Chondrocyte (in vitro differentiated cells): ENCODE measurements around the gene ADCY10. TPM values are rescaled to one million over a fixed set of nuclear protein-coding genes. Genes with fewer than 3 reads are reported as not detected.

Source experiments
- DNase-seq: peaks from one replicate; pipeline ENCODE4 v3.0.0; 2021; ENCODE audit warnings: mixed read lengths, low spot score
- H3K27ac Mint-ChIP-seq: one replicate; pipeline ENCODE4 v1.8.0; 2021; ENCODE audit warnings: mild to moderate bottlenecking, moderate library complexity, mixed read lengths; ENCODE audit not compliant: unreplicated experiment
- H3K27me3 Mint-ChIP-seq: 2 replicates; pipeline ENCODE4 v1.8.0; 2021; ENCODE audit warnings: low read depth, mixed read lengths
- H3K36me3 Mint-ChIP-seq: 2 replicates; pipeline ENCODE4 v1.8.0; 2021; ENCODE audit warnings: low read depth, mixed read lengths
- H3K4me1 Mint-ChIP-seq: 2 replicates; pipeline ENCODE4 v1.8.0; 2021; ENCODE audit warnings: low read depth, mild to moderate bottlenecking, mixed read lengths
- H3K4me3 Mint-ChIP-seq: one replicate; pipeline ENCODE4 v1.8.0; 2021; ENCODE audit warnings: mild to moderate bottlenecking, moderate library complexity, mixed read lengths; ENCODE audit not compliant: unreplicated experiment
- H3K9me3 Mint-ChIP-seq: 2 replicates; pipeline ENCODE4 v1.8.0; 2021; ENCODE audit warnings: low read depth, mixed read lengths
- total RNA-seq: library from RNA; stranded (reverse); gene quantifications from 3 replicates; pipeline ENCODE4 v1.2.1, GENCODE V29; 2021
- TF ChIP-seq, protein P1 (sequence below): fragments of 200-600 bp; sonication (generic); IDR thresholded peaks from 2 replicates; pipeline ENCODE4 v1.5.0; 2021; ENCODE audit warnings: antibody characterized with exemption, mild to moderate bottlenecking, moderate library complexity

Gene ADCY10
- total RNA-seq, 1 donor from 2014 or later, result 0.07 TPM

DNA sequence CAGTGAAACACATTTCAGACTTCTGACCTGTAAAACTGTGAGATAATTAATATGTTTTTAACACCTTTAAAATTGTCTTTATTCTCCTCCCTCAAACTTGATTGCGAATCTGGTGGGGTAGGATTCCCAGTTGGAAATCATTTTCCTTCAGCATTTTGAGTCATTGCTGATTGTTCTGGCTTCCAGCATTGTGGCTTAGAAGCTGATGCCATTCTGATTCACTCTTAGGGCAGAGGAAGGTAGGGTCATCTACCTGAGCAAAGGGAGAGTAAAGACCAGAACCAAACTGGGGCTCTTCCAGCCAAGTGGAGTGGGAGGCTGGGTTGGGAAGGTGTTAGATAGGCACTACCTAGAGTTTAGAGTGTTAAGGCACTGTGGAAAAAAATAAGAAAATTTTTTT lies 131.0 kb downstream of the ADCY10 start:
- H3K4me3 Mint-ChIP-seq, result no peak overlapping the region

DNA sequence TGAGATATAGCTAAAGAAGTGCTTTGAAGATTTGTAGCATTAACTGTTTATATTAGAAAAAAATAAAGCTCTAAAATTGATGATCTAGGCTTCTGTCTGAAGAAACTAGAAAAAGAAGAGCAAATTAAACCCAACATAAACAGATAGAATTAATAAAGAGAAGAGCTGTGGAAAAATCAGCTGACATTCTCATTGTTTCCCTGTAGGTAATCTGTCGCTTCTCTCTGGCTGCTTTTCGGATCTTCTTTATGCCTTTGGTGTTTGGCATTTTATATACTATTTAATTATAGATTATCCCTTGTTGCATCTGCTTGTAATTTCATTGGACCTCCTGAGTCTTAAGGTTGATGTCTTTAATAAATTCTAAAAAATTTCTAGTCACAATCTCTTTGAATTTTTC lies 132.4 kb downstream of the ADCY10 start:
- TF ChIP-seq, protein P1, sequence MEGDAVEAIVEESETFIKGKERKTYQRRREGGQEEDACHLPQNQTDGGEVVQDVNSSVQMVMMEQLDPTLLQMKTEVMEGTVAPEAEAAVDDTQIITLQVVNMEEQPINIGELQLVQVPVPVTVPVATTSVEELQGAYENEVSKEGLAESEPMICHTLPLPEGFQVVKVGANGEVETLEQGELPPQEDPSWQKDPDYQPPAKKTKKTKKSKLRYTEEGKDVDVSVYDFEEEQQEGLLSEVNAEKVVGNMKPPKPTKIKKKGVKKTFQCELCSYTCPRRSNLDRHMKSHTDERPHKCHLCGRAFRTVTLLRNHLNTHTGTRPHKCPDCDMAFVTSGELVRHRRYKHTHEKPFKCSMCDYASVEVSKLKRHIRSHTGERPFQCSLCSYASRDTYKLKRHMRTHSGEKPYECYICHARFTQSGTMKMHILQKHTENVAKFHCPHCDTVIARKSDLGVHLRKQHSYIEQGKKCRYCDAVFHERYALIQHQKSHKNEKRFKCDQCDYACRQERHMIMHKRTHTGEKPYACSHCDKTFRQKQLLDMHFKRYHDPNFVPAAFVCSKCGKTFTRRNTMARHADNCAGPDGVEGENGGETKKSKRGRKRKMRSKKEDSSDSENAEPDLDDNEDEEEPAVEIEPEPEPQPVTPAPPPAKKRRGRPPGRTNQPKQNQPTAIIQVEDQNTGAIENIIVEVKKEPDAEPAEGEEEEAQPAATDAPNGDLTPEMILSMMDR, result no peak
- Mint-ChIP-seq H3K27me3 (no peaks in the 10 kb centered on the region), H3K9me3 (peaks cover 12% of the 10 kb centered on the region), H3K27ac (no peak overlapping the region), H3K36me3 (peaks cover 37% of the 10 kb centered on the region), H3K4me1 (peaks cover 8% of the 10 kb centered on the region), H3K4me3 (no peak overlapping the region)
- no peak for DNase-seq

More for the DNA sequence above, 131.0 kb downstream of the ADCY10 start:
- no peak for DNase-seq
- peak overlapping the region; percentile 54 for H3K27ac Mint-ChIP-seq
- TF ChIP-seq, protein P1, result no peak
- no peaks in the 10 kb centered on the region for H3K4me1 Mint-ChIP-seq
- no peaks in the 10 kb centered on the region for H3K27me3 Mint-ChIP-seq
- H3K9me3 Mint-ChIP-seq, result peaks cover 12% of the 10 kb centered on the region
- H3K36me3 Mint-ChIP-seq, result peaks cover 35% of the 10 kb centered on the region

DNA sequence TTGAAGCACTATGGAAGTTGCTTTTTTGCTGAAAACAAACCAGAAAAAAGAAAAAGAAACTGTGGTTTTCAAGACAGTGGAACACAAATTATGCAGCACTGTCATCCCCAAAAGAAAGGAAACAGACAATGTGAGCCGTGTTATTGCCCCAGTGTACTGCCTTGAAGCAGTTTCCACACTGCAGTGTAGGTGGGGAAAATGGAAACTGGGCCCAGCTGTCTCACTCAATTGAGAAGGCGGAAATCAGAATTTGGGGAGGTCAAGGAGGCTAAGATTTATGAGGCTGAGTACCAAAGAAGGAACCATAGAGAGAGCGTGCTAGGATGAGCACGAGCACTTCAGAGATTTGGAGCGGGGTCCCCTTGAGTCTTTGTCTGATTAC lies 136.7 kb downstream of the ADCY10 start:
- Mint-ChIP-seq H3K27ac (no peak overlapping the region), H3K4me1 (peaks cover 36% of the 10 kb centered on the region), H3K4me3 (no peak overlapping the region), H3K9me3 (peaks cover 12% of the 10 kb centered on the region), H3K36me3 (peaks cover 42% of the 10 kb centered on the region), H3K27me3 (no peaks in the 10 kb centered on the region)
- no peak for DNase-seq
- TF ChIP-seq, protein P1, result no peak

DNA sequence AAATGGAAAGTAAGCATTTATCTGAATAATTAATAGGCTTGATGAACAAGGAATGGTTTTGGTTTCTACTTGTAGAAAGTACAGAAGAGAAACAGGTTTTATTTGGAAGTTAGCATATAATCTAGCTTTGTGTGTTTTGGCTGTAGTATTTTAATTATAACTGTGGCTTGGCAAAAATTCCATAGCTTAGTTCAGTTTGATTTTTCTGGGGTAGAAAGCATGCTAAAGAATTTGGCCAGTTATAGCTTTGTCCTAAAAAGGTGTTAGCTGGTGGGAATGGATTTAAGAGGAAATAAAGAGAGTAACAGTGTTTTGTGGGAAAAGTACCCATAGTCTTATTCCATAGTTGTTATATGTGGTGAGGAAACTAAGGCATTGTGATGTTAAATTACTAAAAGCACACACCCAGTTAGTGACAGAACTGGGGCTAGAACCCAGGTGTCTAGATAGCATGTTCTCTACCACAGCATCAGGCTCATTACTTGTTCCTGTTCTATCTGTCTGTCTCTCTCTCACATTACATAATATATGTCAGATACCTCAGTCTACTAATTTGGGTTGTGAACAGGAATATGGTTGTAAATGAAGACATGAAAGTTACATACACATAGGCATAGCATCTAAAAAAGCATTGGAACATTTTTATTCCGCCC lies 137.2 kb downstream of the ADCY10 start:
- Mint-ChIP-seq H3K27ac (peak overlapping the region; percentile 28), H3K9me3 (peaks cover 12% of the 10 kb centered on the region), H3K4me3 (no peak overlapping the region), H3K36me3 (peaks cover 47% of the 10 kb centered on the region), H3K4me1 (peaks cover 36% of the 10 kb centered on the region), H3K27me3 (no peaks in the 10 kb centered on the region)
- DNase-seq, result no peak
- TF ChIP-seq, protein P1, result no peak

DNA sequence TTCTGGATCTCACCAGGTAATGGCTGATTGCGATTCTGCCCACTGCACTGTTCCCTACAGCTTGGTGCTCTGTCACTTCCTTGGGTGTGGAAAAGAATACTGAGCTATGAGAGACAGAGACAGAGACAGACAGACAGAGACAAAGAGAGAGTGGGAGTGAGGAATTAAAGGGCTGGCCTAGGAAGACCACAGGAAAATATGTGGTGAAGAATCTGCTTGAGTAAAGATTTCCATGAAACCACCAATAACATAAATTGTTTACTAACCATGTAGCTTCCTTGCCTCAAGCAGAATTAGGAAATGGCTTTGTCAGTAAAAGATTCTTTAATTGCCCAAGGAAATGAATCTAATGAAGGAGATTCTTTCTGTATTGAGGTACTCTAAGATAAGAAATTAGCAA lies 137.8 kb downstream of the ADCY10 start:
- H3K4me1 Mint-ChIP-seq, result peaks cover 36% of the 10 kb centered on the region

More for the DNA sequence above, 137.8 kb downstream of the ADCY10 start:
- H3K4me3 Mint-ChIP-seq, result no peak overlapping the region
- H3K27ac Mint-ChIP-seq, result peak overlapping the region; percentile 68
- no peaks in the 10 kb centered on the region for H3K27me3 Mint-ChIP-seq
- no peak for DNase-seq
- H3K9me3 Mint-ChIP-seq, result peaks cover 10% of the 10 kb centered on the region
- TF ChIP-seq, protein P1, result no peak
- H3K36me3 Mint-ChIP-seq, result peaks cover 49% of the 10 kb centered on the region
